Gastroesophageal sphincter (tissue), 3 donors: ENCODE data around the gene SYTL3.

Experiments used
- EP300 ChIP-seq: sonication (generic); formaldehyde crosslinking; IDR thresholded peaks from one replicate; pipeline ENCODE4 v1.6.1; 2017; ENCODE audit warnings: antibody characterized with exemption, mild to moderate bottlenecking
- POLR2A ChIP-seq, 2 donors: fragments of 450-650 bp; IDR thresholded peaks; one replicate each; pipeline ENCODE4 v1.6.1; 2017; ENCODE audit warnings: antibody characterized with exemption in 2 of 2, mild to moderate bottlenecking in 2 of 2, moderate library complexity in 1 of 2
- POLR2AphosphoS5 ChIP-seq: sonication (generic); formaldehyde crosslinking; IDR thresholded peaks from one replicate; pipeline ENCODE4 v1.6.1; 2017; ENCODE audit warnings: antibody characterized with exemption
- TF ChIP-seq, protein P1 (sequence below), 4 experiments: fragments of 200-600 bp in 2 of 4; fragments of 450-650 bp in 2 of 4; sonication (generic) in 1 of 4; IDR thresholded peaks; one replicate each; pipeline ENCODE4 v1.5.1; 2017 to 2019; ENCODE audit warnings: antibody characterized with exemption in 4 of 4, mild to moderate bottlenecking in 2 of 4, moderate library complexity in 2 of 4

DNA sequence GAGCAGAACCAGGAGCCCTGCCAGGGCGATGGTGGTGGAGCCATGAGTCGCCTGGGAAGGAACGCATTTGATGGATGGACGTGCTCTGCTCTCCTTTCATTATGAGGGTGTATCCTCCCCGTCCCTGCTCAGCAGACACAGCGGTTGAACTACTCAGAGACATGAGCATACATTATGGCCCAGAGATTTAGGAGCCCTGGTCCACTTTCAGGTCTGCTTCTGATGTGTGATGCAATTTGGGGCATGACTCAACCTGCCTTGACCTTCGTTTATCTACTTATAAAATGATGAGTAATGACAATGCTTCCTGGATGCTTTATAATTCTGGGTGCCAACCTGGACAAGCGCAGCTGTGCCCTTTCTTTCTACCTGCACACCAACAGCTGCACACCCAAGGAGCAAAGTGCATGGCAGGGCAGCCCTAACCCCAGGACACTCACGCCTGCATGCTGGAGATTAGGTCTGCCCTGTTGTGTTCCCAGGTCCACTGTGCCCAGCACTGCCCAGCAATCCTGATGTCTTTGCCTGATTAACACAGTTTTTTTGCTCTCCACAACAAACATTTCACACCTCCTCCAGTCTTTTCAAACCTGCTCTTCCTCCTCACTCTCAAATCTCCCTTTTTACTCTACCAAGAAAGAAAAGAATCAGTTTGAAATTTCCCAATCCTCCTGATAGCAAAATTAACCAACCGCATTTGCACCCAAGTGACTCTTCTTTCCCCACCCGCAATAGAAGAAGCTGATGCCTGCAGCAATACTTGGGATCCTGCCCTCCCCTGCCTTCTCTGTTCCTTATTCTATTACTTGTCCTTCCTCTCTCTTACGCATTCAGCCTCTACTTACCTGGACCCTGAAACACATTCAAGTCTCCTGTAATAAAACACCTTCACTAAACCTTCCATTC lies 88.1 kb downstream of the SYTL3 start:
- TF ChIP-seq POLR2AphosphoS5: no peak
- TF ChIP-seq, protein P1, sequence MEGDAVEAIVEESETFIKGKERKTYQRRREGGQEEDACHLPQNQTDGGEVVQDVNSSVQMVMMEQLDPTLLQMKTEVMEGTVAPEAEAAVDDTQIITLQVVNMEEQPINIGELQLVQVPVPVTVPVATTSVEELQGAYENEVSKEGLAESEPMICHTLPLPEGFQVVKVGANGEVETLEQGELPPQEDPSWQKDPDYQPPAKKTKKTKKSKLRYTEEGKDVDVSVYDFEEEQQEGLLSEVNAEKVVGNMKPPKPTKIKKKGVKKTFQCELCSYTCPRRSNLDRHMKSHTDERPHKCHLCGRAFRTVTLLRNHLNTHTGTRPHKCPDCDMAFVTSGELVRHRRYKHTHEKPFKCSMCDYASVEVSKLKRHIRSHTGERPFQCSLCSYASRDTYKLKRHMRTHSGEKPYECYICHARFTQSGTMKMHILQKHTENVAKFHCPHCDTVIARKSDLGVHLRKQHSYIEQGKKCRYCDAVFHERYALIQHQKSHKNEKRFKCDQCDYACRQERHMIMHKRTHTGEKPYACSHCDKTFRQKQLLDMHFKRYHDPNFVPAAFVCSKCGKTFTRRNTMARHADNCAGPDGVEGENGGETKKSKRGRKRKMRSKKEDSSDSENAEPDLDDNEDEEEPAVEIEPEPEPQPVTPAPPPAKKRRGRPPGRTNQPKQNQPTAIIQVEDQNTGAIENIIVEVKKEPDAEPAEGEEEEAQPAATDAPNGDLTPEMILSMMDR (IDR thresholded peaks at IDR 0.05): no peak
- no peak for TF ChIP-seq POLR2A (IDR thresholded peaks at IDR 0.05)
- no peak for TF ChIP-seq EP300
